Left ventricle myocardium superior (tissue), 1 donor: ENCODE data around the gene LCT. TPM values are rescaled to one million over a fixed set of nuclear protein-coding genes. Genes with fewer than 3 reads are reported as not detected.
A peak's percentile ranks its signal among the peaks of the same experiment; 100 is the strongest.

Experiments
- ATAC-seq: fragments of 200-7000 bp; cut with Tn5 transposase; one replicate; pipeline ENCODE4 v1.9.1; 2020; ENCODE audit warnings: mild to moderate bottlenecking, moderate library complexity
- DNase-seq: peaks from one replicate; pipeline ENCODE4 v3.0.0-alpha.2; 2020
- intact Hi-C: fragments of 100-400 bp; cut with micrococcal nuclease; formaldehyde crosslinking; loops from one replicate; pipeline ENCODE4 v1.11.0; 2022
- total RNA-seq: library from RNA; stranded (reverse); fragmentation: NEBNext Ultra II Directional; extraction: Animal tissue kit (Norgen Biotek cat#: 25700); gene quantifications from one replicate; pipeline ENCODE4 v1.2.1, GENCODE V29; 2021
- donor health status: DM: no; HTN: yes; CAD: no; lungs with severe emphysema.

Gene LCT
- total RNA-seq, 1 donor from 2014 or later: not detected

- intact Hi-C loops: no loop called here
- ATAC-seq (no peak), DNase-seq (no peak)
These were observed 74.5 kb downstream of the LCT start for GRCh38 chr2:135762530-135762929.

- intact Hi-C loops: no loop called here
- no peak for DNase-seq
- no peak for ATAC-seq
These were observed 75.0 kb downstream of the LCT start for GRCh38 chr2:135762022-135762421.

- DNase-seq (no peak), ATAC-seq (no peak)
- intact Hi-C loops: no loop called here
These were observed 80.3 kb downstream of the LCT start for GRCh38 chr2:135756692-135757091.

GRCh38 chr2:135755573-135755972, 81.4 kb downstream of the LCT start:
- DNase-seq: no peak
- ATAC-seq: no peak
- intact Hi-C loops: no loop called here

- ATAC-seq: no peak
- DNase-seq: no peak
- intact Hi-C loops: no loop called here
These were observed 91.4 kb downstream of the LCT start for GRCh38 chr2:135745545-135745944.

- intact Hi-C loops: no loop called here
- ATAC-seq (no peak), DNase-seq (no peak)
These were observed 92.1 kb downstream of the LCT start for GRCh38 chr2:135744760-135745314.

- intact Hi-C loops: no loop called here
- ATAC-seq (no peak), DNase-seq (no peak)
These were observed 93.1 kb downstream of the LCT start for GRCh38 chr2:135743860-135744259.

GRCh38 chr2:135742325-135742757, 94.6 kb downstream of the LCT start:
- DNase-seq: no peak
- intact Hi-C loops: no loop called here
- ATAC-seq: peak; percentile 60

GRCh38 chr2:135741395-135742324, 95.3 kb downstream of the LCT start, which contains the start of gene UBXN4:
TSS of gene UBXN4 (plus strand) at chr2:135741855. CDS start at chr2:135741930, 75 bp downstream.
- peak; percentile 97 for ATAC-seq
- intact Hi-C loops: no loop called here
- DNase-seq: peak; percentile 98

- no peak for DNase-seq
- intact Hi-C loops: no loop called here
- no peak for ATAC-seq
These were observed 96.0 kb downstream of the LCT start for GRCh38 chr2:135741043-135741394.

GRCh38 chr2:135740206-135740605, 96.8 kb downstream of the LCT start:
- intact Hi-C loops: no loop called here
- no peak for ATAC-seq

More at GRCh38 chr2:135740206-135740605, 96.8 kb downstream of the LCT start:
- no peak for DNase-seq

Other genes with a start within 250 kb of the LCT start
- gene UBXN4, start 95.3 kb downstream of the LCT start, total RNA-seq: 56.1 TPM
- gene MCM6, start 39.3 kb upstream of the LCT start, total RNA-seq: 4.1 TPM
- gene DARS1, start 148.4 kb upstream of the LCT start, total RNA-seq: 62.0 TPM